H1 (cell line): ENCODE data around the gene CHST4.

Experiments
- CEBPB ChIP-seq: IDR thresholded peaks from 2 replicates; pipeline ENCODE4 v1.6.1; 2012; ENCODE audit warnings: low read depth, low read length
- CHD2 ChIP-seq: IDR thresholded peaks from 2 replicates; pipeline ENCODE4 v1.6.1; 2012; ENCODE audit warnings: low read length, improper control_type of control experiment
- KDM1A ChIP-seq: fragments of 200-600, 300-600 bp; sonication (generic); IDR thresholded peaks from 2 replicates; pipeline ENCODE4 v1.7.1; 2016; ENCODE audit warnings: mild to moderate bottlenecking, low read length, borderline replicate concordance
- TF ChIP-seq, protein P1 (sequence below): IDR thresholded peaks from 2 replicates; pipeline ENCODE4 v1.6.1; 2011; ENCODE audit warnings: low read length, improper control_type of control experiment
- TF ChIP-seq, protein P2 (sequence below), 3 experiments: IDR thresholded peaks; 1 replicate in 2 of 3; 2 replicates in 1 of 3; pipeline versions ENCODE4 v1.5.1 to v1.6.1; 2011; ENCODE audit warnings: low read length in 3 of 3, mild to moderate bottlenecking in 3 of 3, inconsistent platforms in 2 of 3, low read depth in 1 of 3, moderate library complexity in 1 of 3; ENCODE audit not compliant: insufficient read depth in 1 of 3; ENCODE audit errors: control extremely low read depth in 1 of 3

DNA sequence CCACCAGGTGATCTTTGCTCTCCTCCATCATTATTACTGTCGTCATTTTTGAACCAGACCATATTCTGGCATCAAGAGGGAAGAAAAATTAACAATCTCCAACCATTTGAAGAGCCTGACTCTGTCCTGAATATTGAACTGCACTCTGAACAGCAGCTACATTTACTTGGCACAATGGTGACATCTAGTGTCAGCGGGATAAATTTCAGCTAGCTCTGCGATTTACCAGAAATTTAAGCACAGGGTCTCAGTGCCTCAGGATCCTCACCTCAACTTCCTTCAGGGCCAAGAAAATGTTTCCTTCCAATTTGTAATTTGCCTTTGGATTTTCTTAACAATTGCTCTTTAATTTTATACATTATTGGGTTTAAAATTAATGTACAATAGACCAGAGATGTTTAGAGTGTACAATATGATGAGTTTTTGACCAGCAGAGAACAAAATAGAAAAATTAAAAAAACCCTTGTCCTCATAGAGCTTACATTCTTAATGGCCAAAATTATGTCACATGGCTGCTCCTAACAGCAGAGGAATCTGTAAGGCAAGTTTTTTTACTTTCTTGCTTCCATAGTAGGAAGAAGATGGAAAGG is 26.4 kb upstream of the CHST4 start:
- no peak for TF ChIP-seq KDM1A
- TF ChIP-seq, protein P1, sequence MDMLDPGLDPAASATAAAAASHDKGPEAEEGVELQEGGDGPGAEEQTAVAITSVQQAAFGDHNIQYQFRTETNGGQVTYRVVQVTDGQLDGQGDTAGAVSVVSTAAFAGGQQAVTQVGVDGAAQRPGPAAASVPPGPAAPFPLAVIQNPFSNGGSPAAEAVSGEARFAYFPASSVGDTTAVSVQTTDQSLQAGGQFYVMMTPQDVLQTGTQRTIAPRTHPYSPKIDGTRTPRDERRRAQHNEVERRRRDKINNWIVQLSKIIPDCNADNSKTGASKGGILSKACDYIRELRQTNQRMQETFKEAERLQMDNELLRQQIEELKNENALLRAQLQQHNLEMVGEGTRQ = no peak
- TF ChIP-seq, protein P2, sequence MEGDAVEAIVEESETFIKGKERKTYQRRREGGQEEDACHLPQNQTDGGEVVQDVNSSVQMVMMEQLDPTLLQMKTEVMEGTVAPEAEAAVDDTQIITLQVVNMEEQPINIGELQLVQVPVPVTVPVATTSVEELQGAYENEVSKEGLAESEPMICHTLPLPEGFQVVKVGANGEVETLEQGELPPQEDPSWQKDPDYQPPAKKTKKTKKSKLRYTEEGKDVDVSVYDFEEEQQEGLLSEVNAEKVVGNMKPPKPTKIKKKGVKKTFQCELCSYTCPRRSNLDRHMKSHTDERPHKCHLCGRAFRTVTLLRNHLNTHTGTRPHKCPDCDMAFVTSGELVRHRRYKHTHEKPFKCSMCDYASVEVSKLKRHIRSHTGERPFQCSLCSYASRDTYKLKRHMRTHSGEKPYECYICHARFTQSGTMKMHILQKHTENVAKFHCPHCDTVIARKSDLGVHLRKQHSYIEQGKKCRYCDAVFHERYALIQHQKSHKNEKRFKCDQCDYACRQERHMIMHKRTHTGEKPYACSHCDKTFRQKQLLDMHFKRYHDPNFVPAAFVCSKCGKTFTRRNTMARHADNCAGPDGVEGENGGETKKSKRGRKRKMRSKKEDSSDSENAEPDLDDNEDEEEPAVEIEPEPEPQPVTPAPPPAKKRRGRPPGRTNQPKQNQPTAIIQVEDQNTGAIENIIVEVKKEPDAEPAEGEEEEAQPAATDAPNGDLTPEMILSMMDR (IDR thresholded peaks at IDR 0.05; ENCODE audit: control extremely low read depth in 1 of 3, insufficient read depth in 1 of 3, low read depth in 1 of 3, low read length in 3 of 3) = peak in 2 of 3 experiments; percentile 81 to 83; a peak in 3 of 4 replicates
- no peak for TF ChIP-seq CEBPB
- no peak for TF ChIP-seq CHD2
